ENCODE data around the gene OR52N1.

OR52N1 gene

GRCh38 chr11:5737091-5737490 is 54.0 kb downstream of the OR52N1 start:
- no peak for TF ChIP-seq CTCF (IDR thresholded peaks at IDR 0.05)
- no peak for DNase-seq (ENCODE audit: low spot score)
- Histone ChIP-seq H3K27ac (no peak overlapping the region), H3K4me3 (no peak overlapping the region)

All from coronary artery (tissue), 2 donors.